B cell (primary cell): ENCODE measurements around the gene ZSCAN21. TPM values are rescaled to one million over a fixed set of nuclear protein-coding genes. Genes with fewer than 3 reads are reported as not detected.

Experiments
- ATAC-seq: fragments of 200-7000 bp; cut with Tn5 transposase; one replicate; pipeline ENCODE4 v1.10.0; 2021; ENCODE audit warnings: low read depth, mild to moderate bottlenecking, moderate number of reproducible peaks, moderate library complexity
- CTCF ChIA-PET: fragments of 350-600 bp; sonication (Branson Sonifier 250); formaldehyde crosslinking; loops from one replicate; lab custom pipeline; 2021; ENCODE audit warnings: antibody characterized with exemption, inconsistent platforms; lab: Charles Lee
- POLR2A ChIA-PET: fragments of 350-600 bp; sonication (Branson Sonifier 250); formaldehyde crosslinking; loops from one replicate; lab custom pipeline; 2021; ENCODE audit warnings: antibody characterized with exemption; lab: Charles Lee
- DNase-seq: peaks from one replicate; pipeline ENCODE4 v3.0.0; 2013
- H2AFZ ChIP-seq: 2 replicates; pipeline ENCODE4 v1.6.1; 2012; ENCODE audit warnings: mild to moderate bottlenecking, low read depth, low read length; ENCODE audit not compliant: insufficient read depth, poor library complexity, severe bottlenecking
- H3K27ac ChIP-seq, 2 donors: 1 replicate in 1 of 2; 2 replicates in 1 of 2; pipeline ENCODE4 v1.5.1; 2012 to 2013; ENCODE audit warnings: low read length in 2 of 2, mild to moderate bottlenecking in 2 of 2, moderate library complexity in 1 of 2
- H3K27me3 ChIP-seq, 4 experiments: fragments of 200-600 bp in 1 of 4; sonication (generic) in 1 of 4; replicated peaks in 1 of 4; 1 replicate in 2 of 4; 2 replicates in 2 of 4; pipeline versions ENCODE4 v1.6.1 to v1.7.0; 2013 to 2016; ENCODE audit warnings: low read length in 3 of 4, mild to moderate bottlenecking in 2 of 4, mixed read lengths in 1 of 4, moderate library complexity in 1 of 4; ENCODE audit not compliant: insufficient read depth in 4 of 4, control insufficient read depth in 3 of 4; ENCODE audit errors: control extremely low read depth in 1 of 4
- H3K36me3 ChIP-seq, 2 experiments: replicated peaks in 1 of 2; 1 replicate in 1 of 2; 2 replicates in 1 of 2; pipeline versions ENCODE4 v1.6.1 to v1.7.1; 2013; ENCODE audit warnings: low read length in 1 of 2; ENCODE audit not compliant: insufficient read depth in 2 of 2, control insufficient read depth in 1 of 2; ENCODE audit errors: control extremely low read depth in 1 of 2, extremely low read depth in 1 of 2
- H3K4me1 ChIP-seq, 2 donors: fragments of 200-600 bp in 1 of 2; sonication (generic) in 1 of 2; 1 replicate in 1 of 2; 2 replicates in 1 of 2; pipeline versions ENCODE4 v1.5.1 to v1.6.1; 2013 to 2017; ENCODE audit warnings: low read length in 2 of 2; ENCODE audit not compliant: control insufficient read depth in 2 of 2, insufficient read depth in 2 of 2
- H3K4me2 ChIP-seq: replicated peaks from 2 replicates; pipeline ENCODE3; 2012; ENCODE audit warnings: mild to moderate bottlenecking, low read depth, low read length; ENCODE audit not compliant: poor library complexity, severe bottlenecking
- H3K4me3 ChIP-seq, 5 experiments: fragments of 200-600 bp in 1 of 5; sonication (generic) in 1 of 5; 1 replicate in 3 of 5; 2 replicates in 2 of 5; pipeline versions ENCODE4 v1.5.1 to v1.7.0; 2011 to 2016; ENCODE audit warnings: low read length in 4 of 5, mild to moderate bottlenecking in 4 of 5, low read depth in 2 of 5, control low read depth in 1 of 5, moderate library complexity in 1 of 5; ENCODE audit not compliant: insufficient read depth in 1 of 5; ENCODE audit errors: control extremely low read depth in 1 of 5, extremely low read depth in 1 of 5
- H3K79me2 ChIP-seq: fragments of 200-600 bp; sonication (generic); one replicate; pipeline ENCODE4 v1.6.0; 2016; ENCODE audit warnings: low read length; ENCODE audit not compliant: control insufficient read depth, insufficient read depth
- H3K9ac ChIP-seq: fragments of 200-600 bp; sonication (generic); 2 replicates; pipeline ENCODE4 v1.6.1; 2017; ENCODE audit warnings: mild to moderate bottlenecking, low read length, moderate library complexity
- H3K9me3 ChIP-seq, 3 donors: one replicate each; pipeline versions ENCODE4 v1.6.1 to v1.7.1; 2013; ENCODE audit warnings: low read length in 2 of 3; ENCODE audit not compliant: control insufficient read depth in 2 of 3, insufficient read depth in 1 of 3; ENCODE audit errors: control extremely low read depth in 1 of 3
- H4K20me1 ChIP-seq: 2 replicates; pipeline ENCODE4 v1.6.0; 2012; ENCODE audit warnings: mild to moderate bottlenecking, low read length; ENCODE audit not compliant: insufficient read depth, control insufficient read depth, poor library complexity, severe bottlenecking
- H3K27ac Mint-ChIP-seq: one replicate; pipeline ENCODE4 v1.8.0; 2021; ENCODE audit warnings: mixed read lengths
- H3K27me3 Mint-ChIP-seq: one replicate; pipeline ENCODE4 v1.8.0; 2021; ENCODE audit warnings: mixed read lengths
- H3K4me1 Mint-ChIP-seq: one replicate; pipeline ENCODE4 v1.8.0; 2021; ENCODE audit warnings: mixed read lengths
- H3K4me3 Mint-ChIP-seq: one replicate; pipeline ENCODE4 v1.8.0; 2021; ENCODE audit warnings: mixed read lengths
- H3K9me3 Mint-ChIP-seq: one replicate; pipeline ENCODE4 v1.8.0; 2022; ENCODE audit warnings: mixed read lengths; ENCODE audit not compliant: insufficient read depth
- CTCF ChIP-seq: fragments of 200-600 bp; IDR thresholded peaks from one replicate; pipeline ENCODE4 v1.8.0; 2022; ENCODE audit warnings: antibody characterized with exemption, mild to moderate bottlenecking
- EZH2 ChIP-seq: IDR thresholded peaks from 2 replicates; pipeline ENCODE4 v1.6.1; 2012; ENCODE audit warnings: borderline replicate concordance, low read depth, mild to moderate bottlenecking, moderate library complexity, low read length; ENCODE audit not compliant: insufficient read depth, poor library complexity, severe bottlenecking
- WGBS: methylation state at CpG from one replicate; pipeline ENCODE4 v1.1.5; 2013; ENCODE audit warnings: missing lambda C conversion rate; ENCODE audit not compliant: insufficient coverage; 5-methylcytosine and 5-hydroxymethylcytosine counted together
- intact Hi-C: fragments of 100-400 bp; cut with micrococcal nuclease; formaldehyde crosslinking; loops from one replicate; pipeline ENCODE4 v1.10.0; 2022
- polyA plus RNA-seq: library from polyadenylated mRNA; depleted of rRNA; stranded (reverse); fragments of >200 nt; gene quantifications from 2 replicates; pipeline ENCODE4 v1.2.3, GENCODE V29; 2012
- total RNA-seq, 2 donors: library from RNA; stranded (reverse); fragments of 120-200 nt in 1 of 2; gene quantifications; 1 replicate in 1 of 2; 2 replicates in 1 of 2; pipeline versions ENCODE4 v1.2.3 to v1.2.4, GENCODE V29; 2013 to 2022

Gene ZSCAN21
- total and polyA plus RNA-seq, 2 donors (not counting 1 experiment from before 2014, with no cell fraction given): 6.7 to 13.2 TPM

GRCh38 chr7:100107890-100108289 lies 58.3 kb downstream of the ZSCAN21 start:
- H3K27me3 ChIP-seq: no peaks in the 10 kb centered on the region
- Mint-ChIP-seq H3K9me3 (no peaks in the 10 kb centered on the region), H3K4me1 (peaks cover 2% of the 10 kb centered on the region), H3K27me3 (no peaks in the 10 kb centered on the region), H3K27ac (no peak overlapping the region), H3K4me3 (no peak overlapping the region)
- no peaks in the 10 kb centered on the region for H4K20me1 ChIP-seq
- H3K4me3 ChIP-seq: no peak overlapping the region
- H3K9me3 ChIP-seq: no peaks in the 10 kb centered on the region
- no peak overlapping the region for H3K27ac ChIP-seq
- ATAC-seq (no peak), DNase-seq (no peak)
- no peak overlapping the region for H3K4me2 ChIP-seq
- CTCF ChIA-PET: no interaction called here
- TF ChIP-seq CTCF (no peak), EZH2 (no peak)
- no peaks in the 10 kb centered on the region for H3K79me2 ChIP-seq
- POLR2A ChIA-PET: no interaction called here
- no peaks in the 10 kb centered on the region for H3K4me1 ChIP-seq
- 87% methylated on average over 11 of the region's 11 CpGs for WGBS
- intact Hi-C loops: no loop called here
- H3K9ac ChIP-seq: no peak overlapping the region
- peaks cover 0 to 44% of the 10 kb centered on the region in 2 experiments for H3K36me3 ChIP-seq
- no peak overlapping the region for H2AFZ ChIP-seq

DNA sequence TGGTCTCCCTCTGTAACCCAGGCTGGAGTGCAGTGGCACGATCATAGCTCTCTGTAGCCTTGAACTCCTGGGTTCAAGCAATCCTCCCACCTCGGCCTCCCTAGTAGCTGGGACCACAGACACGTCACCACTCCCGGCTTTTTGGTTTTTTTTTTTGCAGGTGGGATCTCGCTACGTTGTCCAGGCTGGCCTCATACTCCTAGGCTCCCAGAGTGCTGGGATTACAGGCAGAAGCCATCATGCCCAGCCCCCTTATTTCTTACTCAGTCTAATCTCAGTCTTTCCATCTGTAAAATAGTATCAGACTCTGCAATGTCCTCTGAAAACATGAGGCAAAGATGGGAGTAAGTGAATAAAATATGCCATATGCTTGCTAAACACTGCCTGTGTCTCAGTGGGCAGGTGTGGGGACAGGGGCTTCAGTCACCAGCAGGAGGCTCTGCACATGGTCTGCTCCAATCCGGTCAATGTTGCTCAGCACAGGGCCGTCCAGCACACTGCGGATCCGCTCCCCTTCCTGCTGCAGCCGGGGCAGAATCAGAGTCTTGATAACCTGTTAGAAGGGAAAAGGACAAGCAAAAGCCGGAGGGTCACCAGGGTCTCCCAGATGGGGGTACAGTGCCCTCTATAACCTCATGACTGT lies 60.1 kb downstream of the ZSCAN21 start:
- Histone ChIP-seq H3K9ac (no peak overlapping the region), H3K4me1 (no peaks in the 10 kb centered on the region), H3K9me3 (no peaks in the 10 kb centered on the region), H3K36me3 (peaks cover 0 to 54% of the 10 kb centered on the region in 2 experiments), H2AFZ (no peak overlapping the region), H3K4me3 (no peak overlapping the region), H3K27me3 (no peaks in the 10 kb centered on the region), H4K20me1 (no peaks in the 10 kb centered on the region), H3K27ac (no peak overlapping the region), H3K79me2 (peaks cover 3% of the 10 kb centered on the region), H3K4me2 (no peak overlapping the region)
- ChIA-PET POLR2A (no interaction called here), CTCF (no interaction called here)
- Mint-ChIP-seq H3K4me1 (no peaks in the 10 kb centered on the region), H3K27me3 (no peaks in the 10 kb centered on the region), H3K9me3 (no peaks in the 10 kb centered on the region), H3K27ac (no peak overlapping the region), H3K4me3 (no peak overlapping the region)
- intact Hi-C loops: no loop called here
- ATAC-seq (no peak), DNase-seq (no peak)
- TF ChIP-seq EZH2: no peak
- TF ChIP-seq CTCF: no peak
- WGBS: 89% methylated on average over 11 of the region's 12 CpGs
